IMR-90 (cell line): Measurements from ENCODE around the gene ENOX2. TPM values are rescaled to one million over a fixed set of nuclear protein-coding genes. Genes with fewer than 3 reads are reported as not detected.

ENCODE experiments used
- ATAC-seq: fragments of 200-7000 bp; cut with Tn5 transposase; 2 replicates; pipeline ENCODE4 v1.9.1; 2020; ENCODE audit warnings: low read depth, mild to moderate bottlenecking, moderate library complexity
- BruUV-seq: library from RNA; stranded (reverse); fragments of 400-500 nt; replicated peaks from 2 replicates; lab custom pipeline; 2021; lab: Mats Ljungman, UMichigan
- CTCF ChIA-PET: fragments of 300-600 bp; formaldehyde crosslinking; extraction: SDS; loops from one replicate; lab custom pipeline; 2021; ENCODE audit warnings: antibody characterized with exemption; lab: Yijun Ruan, JAX
- POLR2A ChIA-PET: fragments of 300-600 bp; sonication (Branson Sonifier 250); formaldehyde crosslinking; loops from one replicate; lab custom pipeline; 2022; ENCODE audit warnings: antibody characterized with exemption; ENCODE audit not compliant: unreplicated experiment; lab: Charles Lee
- DNase-seq: peaks from one replicate; pipeline ENCODE4 v3.0.0; 2013
- H2AFZ ChIP-seq: replicated peaks from 2 replicates; pipeline ENCODE3; 2013; ENCODE audit warnings: low read length, mild to moderate bottlenecking; ENCODE audit not compliant: poor library complexity
- H2AK5ac ChIP-seq: 2 replicates; pipeline ENCODE4 v1.6.1; 2013; ENCODE audit warnings: low read depth, low read length, inconsistent platforms
- H2AK9ac ChIP-seq: replicated peaks from 2 replicates; pipeline ENCODE3; 2013; ENCODE audit warnings: mild to moderate bottlenecking, low read depth, low read length, moderate library complexity; ENCODE audit not compliant: poor library complexity
- H2BK120ac ChIP-seq: 2 replicates; pipeline ENCODE4 v1.6.1; 2013; ENCODE audit warnings: low read depth, low read length, inconsistent platforms
- H2BK15ac ChIP-seq: 3 replicates; pipeline ENCODE4 v1.6.1; 2013; ENCODE audit warnings: low read depth, low read length, inconsistent platforms
- H2BK20ac ChIP-seq: 2 replicates; pipeline ENCODE4 v1.6.1; 2013; ENCODE audit warnings: low read depth, mild to moderate bottlenecking, inconsistent platforms, low read length, moderate library complexity
- H2BK5ac ChIP-seq: 2 replicates; pipeline ENCODE4 v1.6.1; 2013; ENCODE audit warnings: mild to moderate bottlenecking, low read depth, low read length, inconsistent platforms; ENCODE audit not compliant: poor library complexity, severe bottlenecking
- H3K14ac ChIP-seq: replicated peaks from 2 replicates; pipeline ENCODE4 v1.6.1; 2013; ENCODE audit warnings: low read depth, low read length, inconsistent platforms
- H3K18ac ChIP-seq: 2 replicates; pipeline ENCODE4 v1.6.1; 2013; ENCODE audit warnings: low read depth, low read length, control low read depth
- H3K23ac ChIP-seq: 2 replicates; pipeline ENCODE4 v1.6.1; 2013; ENCODE audit warnings: low read depth, low read length, inconsistent platforms
- H3K27ac ChIP-seq: 2 replicates; pipeline ENCODE4 v1.5.1; 2013; ENCODE audit warnings: mild to moderate bottlenecking, control low read depth, low read length; ENCODE audit not compliant: insufficient read depth
- H3K27me3 ChIP-seq: 2 replicates; pipeline ENCODE4 v1.6.1; 2013; ENCODE audit warnings: low read length; ENCODE audit not compliant: control insufficient read depth, insufficient read depth
- H3K36me3 ChIP-seq: 2 replicates; pipeline ENCODE4 v1.6.1; 2013; ENCODE audit warnings: low read length, mixed read lengths; ENCODE audit not compliant: control insufficient read depth, insufficient read depth
- H3K4ac ChIP-seq: 2 replicates; pipeline ENCODE4 v1.6.1; 2013; ENCODE audit warnings: low read depth, low read length, inconsistent platforms
- H3K4me1 ChIP-seq: 2 replicates; pipeline ENCODE4 v1.6.1; 2013; ENCODE audit warnings: low read length, mixed read lengths; ENCODE audit not compliant: control insufficient read depth, insufficient read depth
- H3K4me2 ChIP-seq: 2 replicates; pipeline ENCODE4 v1.6.1; 2013; ENCODE audit warnings: low read depth, mild to moderate bottlenecking, control low read depth, low read length, moderate library complexity
- H3K4me3 ChIP-seq: 2 replicates; pipeline ENCODE4 v1.5.1; 2013; ENCODE audit warnings: low read depth, mild to moderate bottlenecking, control low read depth, low read length, moderate library complexity; ENCODE audit not compliant: insufficient read depth
- H3K56ac ChIP-seq: 2 replicates; pipeline ENCODE4 v1.6.1; 2013; ENCODE audit warnings: low read length, inconsistent platforms; ENCODE audit not compliant: insufficient read depth; ENCODE audit errors: extremely low read depth
- H3K79me1 ChIP-seq, 2 experiments: 2 replicates each; pipeline ENCODE4 v1.6.1; 2013; ENCODE audit warnings: low read length in 2 of 2, inconsistent platforms in 1 of 2, low read depth in 1 of 2
- H3K9ac ChIP-seq: 2 replicates; pipeline ENCODE4 v1.6.1; 2013; ENCODE audit warnings: low read depth, low read length, control low read depth
- H3K9me1 ChIP-seq: 2 replicates; pipeline ENCODE4 v1.6.1; 2013; ENCODE audit warnings: low read length, inconsistent platforms; ENCODE audit not compliant: insufficient read depth
- H3K9me3 ChIP-seq: 2 replicates; pipeline ENCODE4 v1.6.1; 2013; ENCODE audit warnings: low read length; ENCODE audit not compliant: control insufficient read depth, insufficient read depth
- H4K20me1 ChIP-seq: 2 replicates; pipeline ENCODE4 v1.6.1; 2013; ENCODE audit warnings: low read length, inconsistent platforms; ENCODE audit not compliant: insufficient read depth
- H4K5ac ChIP-seq: 2 replicates; pipeline ENCODE4 v1.6.1; 2013; ENCODE audit warnings: mild to moderate bottlenecking, low read depth, low read length, control low read depth
- H4K8ac ChIP-seq, 2 experiments: 2 replicates each; pipeline ENCODE4 v1.6.1; 2013; ENCODE audit warnings: low read depth in 2 of 2, low read length in 2 of 2, control low read depth in 1 of 2, inconsistent platforms in 1 of 2
- H4K91ac ChIP-seq: 2 replicates; pipeline ENCODE4 v1.6.1; 2013; ENCODE audit warnings: low read depth, low read length, inconsistent platforms; ENCODE audit not compliant: insufficient read depth
- FOS ChIP-seq: fragments of 150-350 bp; IDR thresholded peaks from 2 replicates; pipeline ENCODE4 v1.6.1; 2016; ENCODE audit warnings: low read depth, low read length
- MAFK ChIP-seq: IDR thresholded peaks from 2 replicates; pipeline ENCODE4 v1.6.1; 2012; ENCODE audit warnings: low read depth, low read length, improper control_type of control experiment
- MAZ ChIP-seq: IDR thresholded peaks from 2 replicates; pipeline ENCODE4 v1.6.1; 2012; ENCODE audit warnings: low read depth, mild to moderate bottlenecking, low read length, improper control_type of control experiment, moderate library complexity, borderline replicate concordance
- NFE2L2 ChIP-seq: fragments of 150-350 bp; IDR thresholded peaks from 2 replicates; pipeline ENCODE4 v1.6.1; 2016; ENCODE audit warnings: low read depth, mild to moderate bottlenecking, low read length
- POLR2A ChIP-seq: IDR thresholded peaks from 2 replicates; pipeline ENCODE4 v1.6.1; 2012; ENCODE audit warnings: mild to moderate bottlenecking, low read depth, low read length
- RAD21 ChIP-seq: IDR thresholded peaks from 2 replicates; pipeline ENCODE4 v1.6.1; 2012; ENCODE audit warnings: low read length, improper control_type of control experiment
- SMC3 ChIP-seq: fragments of 150-350 bp; IDR thresholded peaks from 2 replicates; pipeline ENCODE4 v1.6.1; 2016; ENCODE audit warnings: low read depth, mild to moderate bottlenecking, antibody characterized with exemption, low read length, moderate library complexity
- USF2 ChIP-seq: fragments of 150-350 bp; IDR thresholded peaks from 2 replicates; pipeline ENCODE4 v1.6.1; 2017; ENCODE audit warnings: mild to moderate bottlenecking, antibody characterized with exemption, low read length, low read depth
- WGBS, 2 experiments: methylation state at CpG; one replicate each; pipeline versions ENCODE4 v1.1.5 to v1.1.7; 2013; ENCODE audit warnings: missing lambda C conversion rate in 2 of 2; ENCODE audit not compliant: insufficient read length in 1 of 2; ENCODE audit errors: extremely low coverage in 2 of 2; 5-methylcytosine and 5-hydroxymethylcytosine counted together
- dilution Hi-C: fragments of 300-500 bp; cut with HindIII; formaldehyde crosslinking; loops from one replicate; pipeline ENCODE4 v1.14.3; 2018; ENCODE audit warnings: low sequenced_read_pairs; ENCODE audit not compliant: unreplicated experiment
- in situ Hi-C: fragments of 300-500 bp; cut with MboI; formaldehyde crosslinking; loops from 3 replicates; pipeline ENCODE4 v1.14.3; 2019; ENCODE audit warnings: low sequenced_read_pairs, inconsistent platforms, mixed read lengths
- intact Hi-C: fragments of 100-400 bp; cut with micrococcal nuclease; formaldehyde crosslinking; loops from 2 replicates; pipeline ENCODE4 v1.10.0; 2022
- polyA plus RNA-seq, 3 experiments: library from polyadenylated mRNA; depleted of rRNA; stranded (reverse); fragments of >200 nt; gene quantifications; 2 replicates each; pipeline ENCODE4 v1.2.3, GENCODE V29; 2012; ENCODE audit warnings: low replicate concordance in 1 of 3
- total RNA-seq: library from RNA; depleted of rRNA; stranded (reverse); fragments of >200 nt; gene quantifications from 2 replicates; pipeline ENCODE4 v1.2.3, GENCODE V29; 2012

Gene ENOX2
- total and polyA plus RNA-seq, 2 of the 4 experiments (the other 2 are of a cell fraction) = 6.3 to 11.8 TPM

- no peak for ATAC-seq
- no peaks in the 10 kb centered on the region for H3K79me1 ChIP-seq
- H4K20me1 ChIP-seq = no peaks in the 10 kb centered on the region
- H2AK5ac ChIP-seq = no peak overlapping the region
- dilution Hi-C loops = no loop called here
- ChIA-PET POLR2A (no interaction called here), CTCF (no interaction called here)
- H2BK20ac ChIP-seq = no peak overlapping the region
- in situ Hi-C loops = no loop called here
- no peaks in the 10 kb centered on the region for H3K4me1 ChIP-seq
- no peaks in the 10 kb centered on the region for H3K9me1 ChIP-seq
- no peaks in the 10 kb centered on the region for H3K36me3 ChIP-seq
- no peaks in the 10 kb centered on the region for H3K27me3 ChIP-seq
- no peak overlapping the region for H2AK9ac ChIP-seq
- intact Hi-C loops = no loop called here
- no peak overlapping the region for H2BK120ac ChIP-seq
- no peak overlapping the region for H3K14ac ChIP-seq
- H2AFZ ChIP-seq = no peak overlapping the region
- no peak overlapping the region for H2BK15ac ChIP-seq
- H3K4ac ChIP-seq = no peak overlapping the region
- no peaks in the 10 kb centered on the region for H3K9me3 ChIP-seq
- DNase-seq = no peak
- no peak overlapping the region for H3K9ac ChIP-seq
- no CpG with 5 or more reads among the region's 3 CpGs for WGBS, 2 experiments
- no peak overlapping the region for H3K23ac ChIP-seq
- BruUV-seq = no TSS peak
- no peak overlapping the region for H3K56ac ChIP-seq
- no peak overlapping the region for H4K8ac ChIP-seq
- TF ChIP-seq RAD21 = no peak
- no peak for TF ChIP-seq USF2
- no peak for TF ChIP-seq MAZ
- no peak for TF ChIP-seq SMC3
- TF ChIP-seq NFE2L2 = no peak
- no peak for TF ChIP-seq MAFK
- TF ChIP-seq POLR2A = no peak
- TF ChIP-seq FOS = no peak
- no peak overlapping the region for H3K27ac ChIP-seq
- H2BK5ac ChIP-seq = no peak overlapping the region
- no peak overlapping the region for H4K91ac ChIP-seq
- no peak overlapping the region for H3K4me2 ChIP-seq
- H3K4me3 ChIP-seq = no peak overlapping the region
- H4K5ac ChIP-seq = no peak overlapping the region
- no peak overlapping the region for H3K18ac ChIP-seq
Observed at GRCh38 chrX:130828641-130829040, 74.4 kb downstream of the ENOX2 start.
